ENCODE data around the gene GANC.

- TF ChIP-seq EZH2 (IDR thresholded peaks at IDR 0.05; ENCODE audit: borderline replicate concordance, low read depth, low read length, severe bottlenecking) = no peak
- no peak for TF ChIP-seq CTCF (IDR thresholded peaks at IDR 0.05; ENCODE audit: borderline replicate concordance, extremely low read depth, low read length, poor library complexity, severe bottlenecking)
Measured at GRCh38 chr15:42356851-42357250, 83.8 kb downstream of the GANC start.

Data from DND-41 (cell line).